NOMO-1 treated with DMSO at 0.1 percent for 48 hours (cell line): ENCODE data around the gene MYPN.
A peak's percentile ranks its signal among the peaks of the same experiment; 100 is the strongest.
"Not testable (repeated sequence)": the region's sequence is repeated elsewhere in the genome, so short reads cannot be mapped to it uniquely, and the experiment has no call there.

Experiments
- DNase-seq: peaks from one replicate; lab custom pipeline; 2025; ENCODE audit not compliant: unreplicated experiment; lab: John Stamatoyannopoulos, UW

The MYPN gene, protein sequence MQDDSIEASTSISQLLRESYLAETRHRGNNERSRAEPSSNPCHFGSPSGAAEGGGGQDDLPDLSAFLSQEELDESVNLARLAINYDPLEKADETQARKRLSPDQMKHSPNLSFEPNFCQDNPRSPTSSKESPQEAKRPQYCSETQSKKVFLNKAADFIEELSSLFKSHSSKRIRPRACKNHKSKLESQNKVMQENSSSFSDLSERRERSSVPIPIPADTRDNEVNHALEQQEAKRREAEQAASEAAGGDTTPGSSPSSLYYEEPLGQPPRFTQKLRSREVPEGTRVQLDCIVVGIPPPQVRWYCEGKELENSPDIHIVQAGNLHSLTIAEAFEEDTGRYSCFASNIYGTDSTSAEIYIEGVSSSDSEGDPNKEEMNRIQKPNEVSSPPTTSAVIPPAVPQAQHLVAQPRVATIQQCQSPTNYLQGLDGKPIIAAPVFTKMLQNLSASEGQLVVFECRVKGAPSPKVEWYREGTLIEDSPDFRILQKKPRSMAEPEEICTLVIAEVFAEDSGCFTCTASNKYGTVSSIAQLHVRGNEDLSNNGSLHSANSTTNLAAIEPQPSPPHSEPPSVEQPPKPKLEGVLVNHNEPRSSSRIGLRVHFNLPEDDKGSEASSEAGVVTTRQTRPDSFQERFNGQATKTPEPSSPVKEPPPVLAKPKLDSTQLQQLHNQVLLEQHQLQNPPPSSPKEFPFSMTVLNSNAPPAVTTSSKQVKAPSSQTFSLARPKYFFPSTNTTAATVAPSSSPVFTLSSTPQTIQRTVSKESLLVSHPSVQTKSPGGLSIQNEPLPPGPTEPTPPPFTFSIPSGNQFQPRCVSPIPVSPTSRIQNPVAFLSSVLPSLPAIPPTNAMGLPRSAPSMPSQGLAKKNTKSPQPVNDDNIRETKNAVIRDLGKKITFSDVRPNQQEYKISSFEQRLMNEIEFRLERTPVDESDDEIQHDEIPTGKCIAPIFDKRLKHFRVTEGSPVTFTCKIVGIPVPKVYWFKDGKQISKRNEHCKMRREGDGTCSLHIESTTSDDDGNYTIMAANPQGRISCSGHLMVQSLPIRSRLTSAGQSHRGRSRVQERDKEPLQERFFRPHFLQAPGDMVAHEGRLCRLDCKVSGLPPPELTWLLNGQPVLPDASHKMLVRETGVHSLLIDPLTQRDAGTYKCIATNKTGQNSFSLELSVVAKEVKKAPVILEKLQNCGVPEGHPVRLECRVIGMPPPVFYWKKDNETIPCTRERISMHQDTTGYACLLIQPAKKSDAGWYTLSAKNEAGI (N-terminal part only)

DNA sequence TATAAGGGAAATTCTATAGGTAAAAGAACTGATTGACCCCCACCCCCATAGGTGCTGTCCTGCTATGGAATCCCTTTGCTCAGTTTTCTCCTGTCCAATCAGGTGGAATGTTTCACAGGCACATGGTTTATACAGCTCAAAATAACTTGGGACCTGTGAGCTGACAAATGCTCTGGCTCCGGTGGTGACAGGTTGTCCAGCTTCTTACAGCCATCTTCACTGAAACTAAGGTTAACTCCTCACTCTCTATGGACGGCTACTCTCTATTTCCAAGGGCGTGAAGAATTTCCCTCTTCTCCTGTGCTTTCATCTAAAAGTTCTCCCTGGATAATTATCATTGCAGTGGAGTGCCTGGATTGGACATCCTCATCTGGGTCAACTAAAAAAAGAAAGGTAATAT is at the start of gene MYPN:
Gene MYPN, plus strand, starts transcription at position 158 of the 400 bp plus-strand sequence. CDS start 11,951 bp downstream, outside the sequence.
- DNase-seq, result no peak

DNA sequence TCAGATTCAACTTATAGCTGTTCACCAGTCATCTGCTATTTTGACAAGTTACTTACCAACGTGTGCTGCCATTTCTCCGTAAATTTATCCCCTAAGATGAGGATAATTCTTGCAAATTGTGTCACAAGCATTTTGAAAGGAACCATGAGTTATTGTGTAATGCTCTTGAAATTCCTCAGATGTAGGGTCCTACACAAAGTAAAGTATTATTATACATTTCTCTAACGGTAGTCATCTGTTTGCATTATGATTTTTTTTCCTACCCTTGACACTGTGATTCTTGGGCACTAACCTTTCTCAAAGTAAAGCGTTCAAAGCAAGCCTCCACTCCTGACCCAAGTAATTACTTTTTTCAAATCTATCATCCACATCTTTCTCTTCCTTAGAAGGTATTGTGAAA is 42.3 kb upstream of the MYPN start:
- no peak for DNase-seq

DNA sequence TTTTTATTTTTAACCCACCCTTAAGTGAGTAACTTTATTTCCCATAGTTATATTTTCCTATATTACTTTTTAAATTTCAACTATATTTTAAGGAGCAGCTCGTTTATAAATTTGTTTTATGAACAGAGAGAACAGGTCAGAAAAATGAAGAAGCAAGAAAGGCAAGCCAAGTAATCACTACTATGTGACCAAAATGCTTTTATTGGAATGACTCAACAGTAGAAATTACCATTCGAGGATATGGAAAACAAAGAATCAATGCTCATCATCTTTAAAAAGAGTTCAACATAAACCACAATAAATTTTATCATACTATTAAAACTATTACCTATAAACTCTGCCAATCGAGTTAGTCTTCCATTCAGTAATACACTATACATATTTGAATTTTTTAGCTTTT is 41.8 kb upstream of the MYPN start:
- DNase-seq, result no peak

DNA sequence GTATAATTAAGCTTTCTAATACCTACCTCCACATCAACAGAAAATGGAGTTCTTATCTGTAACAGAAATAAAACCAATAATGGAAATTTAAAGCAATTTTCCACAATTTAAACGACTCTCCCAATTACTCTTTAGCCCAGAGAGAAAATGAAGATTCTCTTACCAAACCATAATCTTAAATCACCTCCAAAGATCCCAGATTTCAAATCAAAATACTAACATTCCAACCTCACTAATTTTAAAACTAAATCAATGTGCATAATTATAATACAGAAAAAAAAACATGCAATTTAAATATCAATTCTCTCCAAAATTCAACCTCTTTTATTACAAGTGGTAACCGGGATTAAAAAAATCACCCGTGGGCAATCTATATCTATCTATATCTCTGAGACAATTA is 35.7 kb upstream of the MYPN start:
- DNase-seq, result no peak

DNA sequence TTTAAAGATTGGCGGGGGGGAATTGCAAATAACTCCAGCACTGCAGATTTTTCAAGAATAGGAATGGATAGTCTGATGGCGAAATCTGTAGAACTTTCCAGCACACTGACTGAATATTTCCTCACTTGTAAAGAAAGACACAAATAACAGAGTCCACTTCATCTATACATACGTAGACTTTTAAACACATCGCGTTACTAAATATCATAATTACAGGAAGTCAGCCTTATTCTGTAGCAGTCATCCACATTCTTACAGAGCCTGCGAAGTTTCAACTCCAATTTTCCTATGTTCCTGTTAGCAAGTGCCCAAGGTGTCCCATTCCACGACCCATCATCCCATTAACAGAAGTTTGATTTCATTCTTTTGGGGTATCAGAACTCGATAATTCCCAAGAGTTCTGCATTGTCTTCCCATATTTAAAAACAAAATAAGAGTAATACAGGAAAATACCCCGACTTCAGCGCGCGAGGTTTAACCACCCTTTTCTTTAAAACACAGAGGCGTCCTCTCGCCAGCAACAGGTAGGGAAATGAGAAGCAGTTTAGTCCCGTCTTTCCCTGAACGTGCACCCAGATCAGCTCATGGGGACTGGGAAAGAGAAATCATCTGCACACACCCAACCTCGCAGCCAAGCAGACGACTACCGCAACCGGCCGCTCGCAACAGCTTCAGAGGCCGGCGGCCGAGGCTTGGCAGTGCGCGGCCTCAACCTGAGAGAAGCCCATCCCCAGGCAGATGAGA is 35.1 kb upstream of the MYPN start:
- peak; percentile 62 for DNase-seq

DNA sequence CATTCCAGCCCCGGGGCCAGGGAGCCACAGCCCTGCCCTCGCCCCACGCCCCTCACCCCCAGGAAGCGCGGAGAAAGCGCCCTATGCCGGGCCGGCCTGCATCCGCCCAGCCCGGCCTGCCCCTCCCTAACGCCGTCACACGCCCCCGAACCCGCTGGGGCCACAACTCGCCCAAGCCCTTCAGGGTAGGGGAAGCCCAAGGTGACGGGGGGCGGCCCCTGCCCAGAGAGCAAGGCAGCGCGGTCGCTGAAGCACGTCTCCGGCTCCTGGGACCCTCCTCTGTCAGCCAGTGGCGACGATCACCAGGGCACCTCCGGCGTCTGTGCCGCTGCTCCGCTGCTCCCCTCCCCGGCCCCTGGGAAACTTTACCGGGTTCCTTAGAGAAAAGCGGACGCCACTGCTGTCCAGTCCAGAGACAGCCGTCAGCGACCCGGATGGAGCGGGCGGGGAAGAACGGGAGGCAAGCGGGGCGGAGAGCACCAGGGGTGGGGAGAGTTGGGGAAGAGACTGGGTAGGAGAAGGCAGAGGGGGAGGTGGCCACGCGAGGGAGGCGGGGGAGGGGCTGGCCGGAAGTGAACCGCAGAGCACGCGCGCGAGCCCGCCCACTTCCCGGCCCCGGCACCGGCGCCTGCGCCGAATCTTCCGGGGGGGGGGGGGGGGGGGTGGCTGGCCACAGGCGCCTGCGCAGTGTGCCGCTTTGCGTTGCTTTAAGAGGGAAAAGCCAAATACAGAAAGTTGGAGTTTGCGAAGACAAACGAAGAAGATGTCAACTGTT is 34.3 kb upstream of the MYPN start, which contains the start of gene HERC4:
Gene HERC4, minus strand, starts transcription at position 509 of the 775 bp plus-strand sequence. CDS start 2,175 bp downstream, outside the sequence.
- peak; percentile 89 for DNase-seq

DNA sequence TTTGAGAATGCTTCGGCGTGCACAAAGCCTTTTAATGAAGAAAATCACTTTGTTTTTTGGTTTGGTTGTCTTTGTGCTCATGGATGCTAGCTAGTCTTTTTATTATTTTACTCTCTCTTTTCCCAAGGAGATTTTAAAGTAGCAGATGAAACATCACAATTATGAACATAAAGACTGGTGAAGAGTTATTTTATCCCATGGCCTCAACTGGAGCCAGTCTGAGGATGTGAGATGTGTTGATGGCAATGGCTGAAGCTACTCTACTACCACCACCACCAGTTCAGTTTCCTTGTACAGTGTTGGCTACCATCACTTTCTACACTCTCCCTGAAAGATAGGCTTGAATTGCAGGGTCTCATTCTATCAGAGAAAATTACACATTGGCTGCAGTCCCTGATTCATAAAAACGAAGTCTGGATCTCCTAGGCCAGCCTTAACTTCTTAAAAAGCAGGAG is 33.7 kb upstream of the MYPN start:
- DNase-seq, result no peak

DNA sequence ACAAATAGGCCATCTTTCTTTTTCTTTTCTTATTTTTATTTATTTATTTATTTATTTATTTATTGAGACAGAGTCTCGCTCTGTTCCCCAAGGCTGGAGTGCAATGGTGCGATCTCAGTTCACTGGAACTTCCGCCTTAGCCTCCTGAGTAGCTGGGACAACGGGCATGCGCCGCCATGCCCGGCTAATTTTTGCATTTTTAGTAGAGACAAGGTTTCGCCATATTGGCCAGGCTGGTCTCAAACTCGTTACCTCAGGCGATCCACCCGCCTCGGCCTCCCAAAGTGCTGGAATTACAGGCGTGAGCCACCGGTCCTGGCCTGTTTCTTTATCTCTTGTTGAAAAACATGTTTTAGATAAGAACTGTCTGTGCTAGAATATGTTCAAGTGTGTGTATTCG is 33.2 kb upstream of the MYPN start:
- DNase-seq, result not testable (repeated sequence)

DNA sequence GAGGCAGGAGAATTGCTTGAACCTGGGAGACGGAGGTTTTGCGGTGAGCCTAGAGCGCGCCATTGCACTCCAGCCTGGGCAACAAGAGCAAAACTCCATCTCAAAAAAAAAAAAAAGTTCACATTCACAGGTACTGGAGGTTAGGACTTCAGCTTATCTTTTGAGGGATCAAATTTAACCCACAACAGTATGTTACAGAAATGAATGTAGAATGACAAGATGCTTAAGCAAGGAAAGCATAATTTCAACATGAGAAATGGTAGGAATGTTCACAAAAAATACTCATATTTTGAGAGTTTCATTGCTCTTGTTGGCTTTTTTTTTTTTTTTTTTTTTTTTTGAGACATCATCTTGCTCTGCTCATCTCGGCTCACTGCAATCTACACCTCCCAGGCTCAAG is 32.3 kb upstream of the MYPN start:
- DNase-seq, result no peak

DNA sequence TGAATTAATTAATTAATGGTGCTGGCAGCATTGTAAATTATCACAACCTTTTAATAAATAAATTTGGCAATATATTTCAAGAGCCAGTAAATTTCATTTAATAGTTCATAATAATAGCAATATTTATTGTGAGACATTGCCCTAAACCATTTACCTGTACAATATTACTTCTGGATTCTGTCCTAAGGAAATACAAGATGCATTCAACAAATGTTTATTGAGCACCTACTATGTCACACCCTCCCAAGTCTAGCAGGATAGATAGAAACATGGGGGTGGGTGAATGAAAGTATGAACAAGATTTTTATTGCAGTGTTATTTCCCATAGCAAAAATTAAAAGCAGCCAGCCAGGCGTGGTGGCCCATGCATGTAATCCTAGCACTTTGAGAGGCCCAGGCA is 29.9 kb upstream of the MYPN start:
- DNase-seq, result no peak

DNA sequence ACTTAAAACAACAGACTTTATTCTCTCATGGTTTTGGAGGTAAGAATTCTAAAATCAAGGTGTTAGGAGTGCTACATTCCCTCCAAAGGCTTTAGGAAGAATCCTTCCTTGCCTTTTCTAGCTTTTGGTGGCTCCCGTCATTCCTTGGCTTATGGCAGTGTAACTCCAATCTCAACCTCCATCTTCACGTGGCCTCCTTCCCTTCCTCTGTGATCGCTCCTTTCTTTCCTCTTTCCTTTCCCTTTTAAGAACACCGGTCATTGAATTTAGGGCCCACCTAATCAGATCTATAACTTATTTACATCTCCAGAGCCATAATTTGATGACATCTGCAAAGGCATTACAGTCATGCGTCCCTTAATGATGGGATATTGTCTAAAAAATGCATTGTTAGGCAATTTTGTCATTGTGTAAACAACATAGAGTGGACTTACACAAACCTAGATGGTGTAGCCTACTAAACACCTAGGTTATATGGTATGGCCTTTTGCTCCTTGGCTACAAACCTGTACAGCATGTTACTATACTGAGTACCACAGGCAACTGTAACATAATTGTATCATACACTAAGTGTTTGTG is 28.3 kb upstream of the MYPN start:
- no peak for DNase-seq

DNA sequence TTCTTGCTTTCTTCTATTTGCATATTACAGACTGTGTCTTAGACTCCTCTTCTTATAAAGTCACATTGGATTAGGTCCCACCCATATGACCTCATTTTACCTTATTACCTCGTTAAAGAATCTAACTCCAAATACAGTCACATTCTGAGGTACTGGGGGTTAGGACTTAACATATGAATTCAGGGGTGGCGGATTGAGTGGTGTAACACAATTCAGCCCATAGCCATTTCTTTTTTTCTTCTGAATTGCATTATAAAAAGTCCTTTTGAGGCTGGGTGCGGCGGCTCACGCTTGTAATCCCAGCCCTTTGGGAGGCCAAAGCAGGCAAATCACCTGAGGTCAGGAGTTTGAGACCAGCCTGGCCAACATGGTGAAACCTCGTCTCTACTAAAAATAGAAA is 27.4 kb upstream of the MYPN start:
- DNase-seq, result no peak

DNA sequence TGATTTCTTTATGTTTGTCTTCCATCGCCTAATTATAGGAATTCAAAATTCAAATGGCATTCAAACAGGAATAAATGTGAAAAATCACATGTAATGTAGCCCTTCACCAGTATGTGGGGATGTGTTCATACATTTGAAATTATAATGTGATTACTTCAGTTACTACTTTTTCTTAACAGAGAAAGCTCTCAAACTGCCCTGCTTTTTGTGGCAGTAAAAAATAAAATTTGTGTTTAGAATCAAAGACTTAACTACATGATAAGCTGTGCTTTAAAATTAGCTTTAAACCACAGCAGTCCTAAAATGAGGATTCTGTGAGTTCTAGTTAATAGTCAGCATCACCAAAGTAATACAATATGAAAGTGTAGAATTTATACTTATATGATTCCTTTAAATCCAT is 26.4 kb upstream of the MYPN start:
- no peak for DNase-seq

DNA sequence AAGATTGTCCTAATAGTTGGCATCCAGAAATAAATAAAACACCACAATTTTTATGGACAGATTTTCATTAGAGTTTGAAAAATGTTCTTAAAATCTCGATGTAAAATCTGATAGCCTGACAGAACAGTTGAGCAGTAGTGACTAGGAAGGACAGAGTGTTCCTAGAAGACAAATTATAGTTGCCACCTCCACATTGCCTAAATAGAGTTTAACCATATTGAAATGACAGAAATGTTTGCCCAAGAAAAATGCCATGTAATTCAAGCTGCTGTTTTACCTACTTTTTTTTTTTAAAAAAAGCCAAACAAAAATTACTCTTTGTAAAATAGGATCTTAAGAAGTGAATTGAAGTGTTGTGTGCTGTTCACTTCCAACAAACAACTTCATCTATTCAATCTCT is 25.3 kb upstream of the MYPN start:
- DNase-seq, result no peak

DNA sequence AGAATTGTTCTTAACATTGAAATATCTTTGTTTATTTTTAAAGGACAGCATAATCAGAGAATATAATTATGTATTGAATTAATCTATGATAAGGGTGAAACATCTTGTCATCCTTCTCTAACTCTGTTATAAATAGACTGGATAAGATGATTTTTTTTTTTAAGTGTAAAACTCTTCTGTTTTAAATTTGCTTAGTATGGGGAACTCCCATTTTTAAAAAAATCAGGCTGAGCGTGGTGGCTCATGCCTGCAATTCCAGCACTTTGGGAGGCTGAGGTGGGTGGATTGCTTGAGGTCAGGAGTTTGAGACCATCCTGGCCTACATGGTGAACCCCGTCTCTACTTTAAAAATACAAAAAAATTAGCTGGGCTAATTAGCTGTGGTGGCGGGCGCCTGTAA is 24.8 kb upstream of the MYPN start:
- DNase-seq, result no peak

DNA sequence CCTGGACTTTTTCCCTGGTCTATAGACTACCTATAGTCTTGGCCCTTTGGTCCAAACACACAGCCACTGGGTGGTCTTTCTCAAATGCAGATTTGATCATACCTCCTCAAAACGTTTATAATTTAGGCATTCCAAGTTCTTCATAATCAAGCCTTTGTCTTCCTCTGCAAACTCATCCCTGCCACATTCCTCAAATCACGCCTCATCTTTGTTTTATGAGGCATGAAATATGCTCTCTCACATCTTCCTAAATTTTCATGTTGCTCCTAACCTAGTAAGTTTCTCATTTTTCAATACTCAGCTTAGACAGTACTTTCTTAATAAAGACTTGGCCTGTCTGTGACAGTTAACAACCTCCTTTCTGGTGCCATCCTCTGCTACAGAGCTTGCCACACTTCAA is 23.3 kb upstream of the MYPN start:
- no peak for DNase-seq

DNA sequence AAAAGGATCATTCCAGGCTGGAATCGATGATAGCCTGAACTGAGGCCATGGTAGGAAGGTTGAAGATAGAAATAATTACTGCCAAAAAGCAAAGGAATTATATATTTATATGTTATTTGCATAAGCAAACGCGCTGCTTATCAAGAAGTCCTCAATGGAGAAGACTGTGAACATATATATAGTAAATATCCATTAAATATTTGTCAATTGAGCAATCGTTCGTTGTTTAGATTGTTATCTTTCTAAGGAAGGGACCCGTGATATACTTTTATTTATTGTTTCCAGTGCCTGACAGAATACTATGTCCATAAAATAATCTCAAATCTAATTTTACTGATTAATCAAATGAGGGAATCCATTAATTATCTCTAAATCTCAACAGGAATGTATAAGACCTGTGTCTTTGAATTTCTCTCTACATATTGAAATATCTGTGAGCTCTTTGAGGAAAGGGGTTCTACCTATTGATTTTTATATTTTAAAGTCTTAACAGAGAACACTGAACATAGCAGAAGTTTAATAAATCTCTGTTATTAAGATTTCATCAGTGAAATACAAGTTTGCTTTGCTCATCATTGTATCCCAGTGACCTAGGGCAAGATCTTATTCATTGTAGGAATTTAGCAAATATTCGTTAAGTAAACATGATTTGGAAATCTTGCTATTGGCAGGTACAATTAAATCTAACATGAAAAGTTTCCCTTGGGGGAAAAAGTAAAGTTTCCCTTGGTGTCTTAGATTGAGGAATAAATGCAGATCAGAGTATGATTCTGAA is 22.2 kb upstream of the MYPN start:
- DNase-seq, result no peak

DNA sequence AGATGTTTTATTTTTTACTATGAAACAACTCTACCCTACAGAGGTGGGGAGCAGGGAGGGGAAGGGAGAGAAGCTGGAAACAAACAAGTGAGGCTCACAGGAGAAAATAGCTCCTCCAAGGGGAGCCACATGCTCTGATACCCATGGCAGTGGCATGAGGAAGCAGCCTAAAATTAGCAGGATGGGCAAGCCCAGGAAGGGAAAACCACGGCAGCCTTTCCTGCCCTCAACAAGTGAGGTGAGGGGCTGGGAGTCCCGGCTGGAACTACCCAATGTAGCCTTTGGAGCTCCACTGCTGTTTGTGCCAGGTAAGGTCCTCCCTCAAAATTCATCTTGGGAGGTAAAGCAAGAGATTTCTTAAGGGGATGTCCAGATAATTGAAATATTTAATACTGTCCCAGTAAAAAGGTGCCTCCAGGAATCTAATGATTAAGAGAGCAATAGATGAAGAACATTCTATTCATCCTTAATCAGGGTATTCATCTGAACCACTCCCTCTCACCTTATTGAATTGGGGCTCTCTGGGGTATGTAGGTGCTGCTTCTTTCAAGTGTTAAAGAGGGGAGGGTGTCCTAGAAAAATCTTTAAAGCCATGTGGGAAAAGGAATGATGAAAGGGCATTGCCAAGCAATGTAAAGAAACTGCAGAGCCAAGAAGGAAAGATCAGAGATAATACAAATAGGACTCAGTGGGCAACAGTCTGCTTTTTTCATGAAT is 21.4 kb upstream of the MYPN start:
- no peak for DNase-seq
